ENCODE data around the gene TXNL4B.

DNA sequence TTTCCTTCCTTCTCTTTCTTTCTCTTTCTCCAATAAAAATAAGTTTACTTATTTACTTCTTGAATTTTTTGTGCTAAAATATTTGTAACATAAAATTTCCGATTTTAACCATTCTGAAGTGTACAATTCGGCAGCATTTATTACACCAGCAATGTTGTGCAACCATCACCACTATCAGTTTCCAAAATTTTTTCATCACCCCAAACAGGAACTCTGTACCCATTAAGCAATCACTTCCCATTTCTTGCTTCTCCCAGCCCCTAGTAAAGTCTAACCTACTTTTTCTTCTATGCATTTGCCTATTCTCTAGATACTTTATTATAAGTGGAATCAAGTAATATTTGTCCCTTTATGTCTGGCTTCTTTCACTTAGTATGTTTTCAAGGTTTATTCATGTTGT, 41.6 kb downstream of the TXNL4B start:
- TF ChIP-seq ZNF121 (CRISPR knock-in tag; conservative IDR thresholded peaks at IDR 0.05) (no peak), ZFX (CRISPR knock-in tag; IDR thresholded peaks at IDR 0.05) (no peak), ZNF24 (IDR thresholded peaks at IDR 0.05) (no peak), L3MBTL2 (IDR thresholded peaks at IDR 0.05) (no peak), SIN3A (IDR thresholded peaks at IDR 0.05; ENCODE audit: borderline replicate concordance in 2 of 2, control insufficient read depth in 1 of 2, low read depth in 2 of 2, low read length in 2 of 2) (no peak), KLF10 (CRISPR knock-in tag; IDR thresholded peaks at IDR 0.05) (no peak), PRPF4 (IDR thresholded peaks at IDR 0.05; ENCODE audit: insufficient read depth, low read depth, low read length, poor library complexity, severe bottlenecking) (no peak), CC2D1A (IDR thresholded peaks at IDR 0.05) (no peak), SMAD2 (IDR thresholded peaks at IDR 0.05; ENCODE audit: low read depth, low read length) (no peak), ZBTB8A (IDR thresholded peaks at IDR 0.05; ENCODE audit: partially characterized antibody) (no peak), POLR2A (conservative IDR thresholded peaks at IDR 0.05) (no peak)
- TF ChIP-seq, protein P1, sequence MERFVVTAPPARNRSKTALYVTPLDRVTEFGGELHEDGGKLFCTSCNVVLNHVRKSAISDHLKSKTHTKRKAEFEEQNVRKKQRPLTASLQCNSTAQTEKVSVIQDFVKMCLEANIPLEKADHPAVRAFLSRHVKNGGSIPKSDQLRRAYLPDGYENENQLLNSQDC (CRISPR knock-in tag; IDR thresholded peaks at IDR 0.05): no peak
- TF ChIP-seq, protein P2, sequence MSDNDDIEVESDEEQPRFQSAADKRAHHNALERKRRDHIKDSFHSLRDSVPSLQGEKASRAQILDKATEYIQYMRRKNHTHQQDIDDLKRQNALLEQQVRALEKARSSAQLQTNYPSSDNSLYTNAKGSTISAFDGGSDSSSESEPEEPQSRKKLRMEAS (CRISPR knock-in tag; IDR thresholded peaks at IDR 0.05): no peak
